ENCODE measurements around the gene KCNJ15. TPM values are rescaled to one million over a fixed set of nuclear protein-coding genes. Genes with fewer than 3 reads are reported as not detected.

KCNJ15 gene
- total RNA-seq, 1 donor from 2014 or later = 27.5 TPM

DNA sequence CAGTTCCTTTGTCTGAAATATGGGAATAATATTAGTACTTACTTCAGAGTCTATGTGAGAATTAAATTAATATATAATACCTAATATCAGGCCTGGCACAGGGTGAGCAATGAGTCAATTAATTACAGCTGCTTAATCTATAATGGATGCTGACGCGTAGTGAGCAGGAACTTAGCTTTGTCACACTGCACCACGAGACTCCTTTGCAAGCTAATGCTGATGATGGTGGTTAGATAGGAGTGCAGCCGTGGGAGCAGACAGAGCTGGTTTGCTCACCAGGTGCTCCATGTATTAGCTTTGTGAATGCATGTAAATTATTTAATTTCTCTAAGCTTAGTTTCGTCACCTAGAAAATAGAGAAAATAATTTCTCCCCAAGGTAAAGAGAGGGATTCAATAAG, 35.1 kb downstream of the KCNJ15 start:
- TF ChIP-seq CTCF (IDR thresholded peaks at IDR 0.05; ENCODE audit: insufficient read depth, low read length, poor library complexity, severe bottlenecking) = no peak
- H3K4me3 ChIP-seq (ENCODE audit: low read depth, low read length) = no peak overlapping the region
- no peak for DNase-seq (ENCODE audit: low read depth)

GRCh38 chr21:38293113-38293512, 36.3 kb downstream of the KCNJ15 start:
- no peak for DNase-seq (ENCODE audit: low read depth)

More for the DNA sequence above, 35.1 kb downstream of the KCNJ15 start:
- Histone ChIP-seq H3K36me3 (ENCODE audit: control insufficient read depth, insufficient read depth, low read length) (peaks cover 6% of the 10 kb centered on the region), H3K27me3 (ENCODE audit: control insufficient read depth, insufficient read depth, low read length) (no peaks in the 10 kb centered on the region)

GRCh38 chr21:38293765-38294164, 37.0 kb downstream of the KCNJ15 start:
- no peak for TF ChIP-seq CTCF (IDR thresholded peaks at IDR 0.05; ENCODE audit: insufficient read depth, low read length, poor library complexity, severe bottlenecking)
- Histone ChIP-seq H3K27me3 (ENCODE audit: control insufficient read depth, insufficient read depth, low read length) (no peaks in the 10 kb centered on the region), H3K4me3 (ENCODE audit: low read depth, low read length) (no peak overlapping the region), H3K36me3 (ENCODE audit: control insufficient read depth, insufficient read depth, low read length) (peaks cover 6% of the 10 kb centered on the region)
- no peak for DNase-seq (ENCODE audit: low read depth)

More at GRCh38 chr21:38293113-38293512, 36.3 kb downstream of the KCNJ15 start:
- TF ChIP-seq CTCF (IDR thresholded peaks at IDR 0.05; ENCODE audit: insufficient read depth, low read length, poor library complexity, severe bottlenecking) = no peak
- H3K4me3 ChIP-seq (ENCODE audit: low read depth, low read length) = no peak overlapping the region
- H3K27me3 ChIP-seq (ENCODE audit: control insufficient read depth, insufficient read depth, low read length) = no peaks in the 10 kb centered on the region
- peaks cover 6% of the 10 kb centered on the region for H3K36me3 ChIP-seq (ENCODE audit: control insufficient read depth, insufficient read depth, low read length)

DNA sequence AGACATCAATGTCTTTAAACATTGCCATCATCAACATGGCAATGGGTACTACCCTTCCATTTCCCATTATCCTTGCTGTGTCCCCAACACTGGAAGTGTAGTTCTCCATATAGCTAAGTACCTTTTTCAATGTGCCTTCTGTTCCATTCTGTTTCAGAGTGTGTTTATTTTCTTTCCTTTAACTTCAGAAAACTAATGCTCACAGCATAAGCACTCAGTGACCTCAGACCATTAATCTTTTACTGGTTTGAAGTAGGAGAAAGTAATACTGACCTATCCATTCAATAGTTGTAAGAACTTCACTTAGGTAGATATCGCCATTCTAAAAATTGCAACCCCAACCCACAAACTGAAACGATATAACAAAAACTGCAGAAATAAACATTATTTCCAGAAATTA, 37.8 kb downstream of the KCNJ15 start:
- TF ChIP-seq CTCF (IDR thresholded peaks at IDR 0.05; ENCODE audit: insufficient read depth, low read length, poor library complexity, severe bottlenecking) = no peak
- H3K27me3 ChIP-seq (ENCODE audit: control insufficient read depth, insufficient read depth, low read length) = no peaks in the 10 kb centered on the region
- no peak for DNase-seq (ENCODE audit: low read depth)

GRCh38 chr21:38295997-38296764, 39.4 kb downstream of the KCNJ15 start:
- TF ChIP-seq CTCF (IDR thresholded peaks at IDR 0.05; ENCODE audit: insufficient read depth, low read length, poor library complexity, severe bottlenecking) = no peak
- no peak overlapping the region for H3K4me3 ChIP-seq (ENCODE audit: low read depth, low read length)
- no peaks in the 10 kb centered on the region for H3K27me3 ChIP-seq (ENCODE audit: control insufficient read depth, insufficient read depth, low read length)
- peaks cover 6% of the 10 kb centered on the region for H3K36me3 ChIP-seq (ENCODE audit: control insufficient read depth, insufficient read depth, low read length)
- DNase-seq (ENCODE audit: low read depth) = no peak

More for the DNA sequence above, 37.8 kb downstream of the KCNJ15 start:
- no peak overlapping the region for H3K4me3 ChIP-seq (ENCODE audit: low read depth, low read length)
- peaks cover 6% of the 10 kb centered on the region for H3K36me3 ChIP-seq (ENCODE audit: control insufficient read depth, insufficient read depth, low read length)

DNA sequence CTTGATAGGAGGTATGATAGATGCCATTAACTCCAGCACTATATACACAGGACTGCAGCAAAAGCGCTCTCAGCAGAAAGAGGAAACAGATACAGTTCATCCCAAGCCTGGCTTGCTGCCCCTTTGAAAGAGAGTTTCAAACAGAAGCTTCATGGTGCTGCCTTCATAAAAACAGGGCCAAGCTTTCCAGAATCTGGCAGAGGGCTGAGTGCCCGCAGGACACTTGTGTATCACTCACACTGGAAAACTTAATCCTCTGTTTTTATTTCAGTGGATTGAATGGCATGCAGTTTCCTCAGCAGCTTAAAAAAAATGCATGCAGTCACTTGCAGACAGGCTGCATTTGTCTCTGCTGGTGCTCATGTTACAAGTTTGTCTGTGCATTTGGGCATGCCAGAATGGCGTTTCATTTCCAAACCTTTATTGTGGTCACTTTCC, 40.4 kb downstream of the KCNJ15 start:
- H3K27me3 ChIP-seq (ENCODE audit: control insufficient read depth, insufficient read depth, low read length) = no peaks in the 10 kb centered on the region
- H3K36me3 ChIP-seq (ENCODE audit: control insufficient read depth, insufficient read depth, low read length) = peaks cover 5% of the 10 kb centered on the region
- H3K4me3 ChIP-seq (ENCODE audit: low read depth, low read length) = no peak overlapping the region
- no peak for TF ChIP-seq CTCF (IDR thresholded peaks at IDR 0.05; ENCODE audit: insufficient read depth, low read length, poor library complexity, severe bottlenecking)
- DNase-seq (ENCODE audit: low read depth) = no peak
